MCF 10A (cell line): Measurements from ENCODE around the gene ARHGAP33. TPM values are rescaled to one million over a fixed set of nuclear protein-coding genes. Genes with fewer than 3 reads are reported as not detected.

ENCODE experiments used
- BruUV-seq: library from RNA; stranded (reverse); fragments of 400-500 nt; replicated peaks from 2 replicates; lab custom pipeline; 2021; lab: Mats Ljungman, UMichigan
- CTCF ChIA-PET: fragments of 300-600 bp; sonication (Branson Sonifier 250); formaldehyde crosslinking; extraction: SDS; loops from one replicate; lab custom pipeline; 2021; ENCODE audit warnings: antibody characterized with exemption, inconsistent platforms; lab: Yijun Ruan, JAX
- POLR2A ChIA-PET: fragments of 300-600, 350-650 bp; sonication (Branson Sonifier 250); formaldehyde crosslinking; extraction: SDS; loops from one replicate; lab custom pipeline; 2020; ENCODE audit warnings: antibody characterized with exemption, inconsistent platforms; lab: Yijun Ruan, JAX
- DNase-seq: peaks from one replicate; pipeline ENCODE4 v3.0.0-alpha.2; 2018; ENCODE audit not compliant: unreplicated experiment
- H3K27ac Mint-ChIP-seq: one replicate; pipeline ENCODE4 v1.8.0; 2022; ENCODE audit warnings: mild to moderate bottlenecking, low read depth, mixed read lengths; ENCODE audit not compliant: unreplicated experiment
- H3K27me3 Mint-ChIP-seq: one replicate; pipeline ENCODE4 v1.8.0; 2022; ENCODE audit warnings: mixed read lengths; ENCODE audit not compliant: insufficient read depth, unreplicated experiment
- H3K36me3 Mint-ChIP-seq: one replicate; pipeline ENCODE4 v1.8.0; 2022; ENCODE audit warnings: mild to moderate bottlenecking, moderate library complexity, mixed read lengths; ENCODE audit not compliant: insufficient read depth, unreplicated experiment
- H3K4me1 Mint-ChIP-seq: one replicate; pipeline ENCODE4 v1.8.0; 2022; ENCODE audit warnings: mixed read lengths; ENCODE audit not compliant: insufficient read depth, unreplicated experiment
- H3K4me3 Mint-ChIP-seq: one replicate; pipeline ENCODE4 v1.8.0; 2022; ENCODE audit warnings: mild to moderate bottlenecking, moderate library complexity, mixed read lengths; ENCODE audit not compliant: unreplicated experiment
- H3K9me3 Mint-ChIP-seq: one replicate; pipeline ENCODE4 v1.8.0; 2022; ENCODE audit warnings: mixed read lengths; ENCODE audit not compliant: unreplicated experiment
- intact Hi-C: fragments of 100-400 bp; cut with micrococcal nuclease; formaldehyde crosslinking; loops from 2 replicates; pipeline ENCODE4 v1.14.1; 2022
- total RNA-seq: library from RNA; stranded (reverse); gene quantifications from 2 replicates; pipeline ENCODE4 v1.2.3, GENCODE V29; 2022
- TF ChIP-seq, protein P1 (sequence below): fragments of 200-600 bp; IDR thresholded peaks from one replicate; pipeline ENCODE4 v1.8.0; 2022; ENCODE audit warnings: antibody characterized with exemption, mild to moderate bottlenecking; ENCODE audit not compliant: unreplicated experiment

ARHGAP33 gene
- total RNA-seq, 1 experiment from 2014 or later: 5.4 TPM

DNA sequence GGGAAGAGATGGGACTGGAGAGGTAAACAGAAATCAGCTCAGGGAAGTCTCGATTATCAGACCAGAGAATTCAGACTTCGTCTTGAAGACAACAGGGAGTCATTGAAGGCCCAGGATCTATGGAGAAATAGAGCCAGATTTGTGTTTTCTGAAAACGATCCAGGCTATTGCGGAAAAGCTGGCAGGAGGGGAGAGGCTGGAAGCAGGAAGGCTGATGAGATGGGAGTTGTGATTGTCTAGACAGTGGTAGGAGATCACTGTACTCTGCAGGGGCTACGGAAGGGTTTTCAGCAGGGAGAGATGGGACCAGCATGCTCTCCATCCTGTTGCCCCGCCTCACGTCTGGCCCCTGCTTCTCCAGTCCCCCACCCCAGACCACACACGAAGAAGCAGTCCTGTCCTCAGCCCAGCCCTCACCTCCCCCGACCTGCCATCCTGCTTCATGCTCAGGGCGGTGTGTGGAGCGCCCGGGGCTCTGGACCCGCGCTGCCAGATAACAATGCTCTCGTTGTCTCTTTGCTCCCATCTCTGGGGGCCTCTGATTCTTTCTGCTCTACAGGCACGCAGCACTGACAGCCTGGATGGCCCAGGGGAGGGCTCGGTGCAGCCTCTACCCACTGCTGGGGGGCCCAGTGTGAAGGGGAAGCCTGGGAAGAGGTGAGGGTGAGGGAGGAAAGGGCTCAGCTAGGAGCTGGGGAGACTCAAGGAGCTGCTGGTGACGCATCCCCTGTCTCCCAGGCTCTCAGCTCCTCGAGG, 1.9 kb downstream of the ARHGAP33 start:
- Mint-ChIP-seq H3K4me3 (no peak overlapping the region), H3K9me3 (no peaks in the 10 kb centered on the region), H3K27me3 (no peaks in the 10 kb centered on the region), H3K27ac (no peak overlapping the region), H3K4me1 (peaks cover 17% of the 10 kb centered on the region), H3K36me3 (peaks cover 6% of the 10 kb centered on the region)
- intact Hi-C loops: loop anchor here (10.0 kb wide), 1 partner anchor 158 kb away; the partner anchor contains the start of gene LRFN3
- CTCF ChIA-PET: no interaction called here
- no peak for DNase-seq
- POLR2A ChIA-PET: no interaction called here
- no TSS peak for BruUV-seq
- TF ChIP-seq, protein P1, sequence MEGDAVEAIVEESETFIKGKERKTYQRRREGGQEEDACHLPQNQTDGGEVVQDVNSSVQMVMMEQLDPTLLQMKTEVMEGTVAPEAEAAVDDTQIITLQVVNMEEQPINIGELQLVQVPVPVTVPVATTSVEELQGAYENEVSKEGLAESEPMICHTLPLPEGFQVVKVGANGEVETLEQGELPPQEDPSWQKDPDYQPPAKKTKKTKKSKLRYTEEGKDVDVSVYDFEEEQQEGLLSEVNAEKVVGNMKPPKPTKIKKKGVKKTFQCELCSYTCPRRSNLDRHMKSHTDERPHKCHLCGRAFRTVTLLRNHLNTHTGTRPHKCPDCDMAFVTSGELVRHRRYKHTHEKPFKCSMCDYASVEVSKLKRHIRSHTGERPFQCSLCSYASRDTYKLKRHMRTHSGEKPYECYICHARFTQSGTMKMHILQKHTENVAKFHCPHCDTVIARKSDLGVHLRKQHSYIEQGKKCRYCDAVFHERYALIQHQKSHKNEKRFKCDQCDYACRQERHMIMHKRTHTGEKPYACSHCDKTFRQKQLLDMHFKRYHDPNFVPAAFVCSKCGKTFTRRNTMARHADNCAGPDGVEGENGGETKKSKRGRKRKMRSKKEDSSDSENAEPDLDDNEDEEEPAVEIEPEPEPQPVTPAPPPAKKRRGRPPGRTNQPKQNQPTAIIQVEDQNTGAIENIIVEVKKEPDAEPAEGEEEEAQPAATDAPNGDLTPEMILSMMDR: no peak

DNA sequence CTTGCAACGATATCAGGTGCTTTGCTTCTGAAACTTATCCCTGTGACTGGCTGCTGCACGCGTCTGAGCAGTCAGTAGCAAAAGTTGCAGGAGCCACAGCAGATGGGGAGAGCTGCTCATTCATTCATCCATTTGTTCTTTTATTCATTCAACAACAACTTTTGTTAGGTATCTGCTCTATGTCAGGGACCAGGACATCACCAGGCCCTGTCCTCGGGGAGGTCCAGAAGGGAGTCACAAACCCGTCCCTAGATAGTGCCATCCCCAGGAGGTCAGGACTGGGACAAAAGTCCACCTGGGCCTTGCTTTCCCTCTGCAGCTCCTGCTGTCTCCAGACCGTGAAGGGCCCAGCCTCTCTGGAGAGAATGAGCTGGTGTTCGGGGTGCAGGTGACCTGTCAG, 2.6 kb downstream of the ARHGAP33 start:
- peaks cover 17% of the 10 kb centered on the region for H3K4me1 Mint-ChIP-seq
- no peaks in the 10 kb centered on the region for H3K27me3 Mint-ChIP-seq
- BruUV-seq: no TSS peak
- TF ChIP-seq, protein P1: no peak
- POLR2A ChIA-PET: no interaction called here
- no peak overlapping the region for H3K27ac Mint-ChIP-seq
- intact Hi-C loops: loop anchor here (10.0 kb wide), 1 partner anchor 157 kb away; the partner anchor contains the start of gene LRFN3
- no peak overlapping the region for H3K4me3 Mint-ChIP-seq
- H3K9me3 Mint-ChIP-seq: no peaks in the 10 kb centered on the region
- no peak for DNase-seq
- CTCF ChIA-PET: no interaction called here
- peaks cover 6% of the 10 kb centered on the region for H3K36me3 Mint-ChIP-seq

DNA sequence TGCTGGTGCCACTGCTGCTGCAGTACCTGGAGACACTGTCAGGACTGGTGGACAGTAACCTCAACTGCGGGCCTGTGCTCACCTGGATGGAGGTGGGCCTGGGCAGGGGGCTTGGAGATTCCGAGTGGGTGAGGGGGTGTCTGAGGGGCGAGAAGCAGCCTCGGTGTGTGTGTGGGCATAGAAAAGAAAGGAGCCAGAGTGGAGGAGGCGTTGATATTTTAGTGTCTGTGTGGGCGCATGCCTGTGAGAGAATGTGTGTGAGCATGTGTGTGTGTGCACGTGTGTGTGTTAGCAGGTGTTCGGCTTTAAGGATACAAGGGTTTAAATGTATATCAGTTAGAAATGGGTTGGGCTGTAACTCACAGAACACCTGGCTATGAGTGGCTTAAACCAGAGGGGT, 3.7 kb downstream of the ARHGAP33 start:
- intact Hi-C loops: loop anchor here (10.0 kb wide), 1 partner anchor 156 kb away; the partner anchor contains the start of gene LRFN3
- no peak for DNase-seq
- TF ChIP-seq, protein P1: no peak
- CTCF ChIA-PET: no interaction called here
- H3K27ac Mint-ChIP-seq: no peak overlapping the region
- no peaks in the 10 kb centered on the region for H3K9me3 Mint-ChIP-seq
- BruUV-seq: no TSS peak
- H3K4me3 Mint-ChIP-seq: no peak overlapping the region
- peaks cover 6% of the 10 kb centered on the region for H3K36me3 Mint-ChIP-seq
- peaks cover 17% of the 10 kb centered on the region for H3K4me1 Mint-ChIP-seq
- no peaks in the 10 kb centered on the region for H3K27me3 Mint-ChIP-seq
- POLR2A ChIA-PET: no interaction called here

DNA sequence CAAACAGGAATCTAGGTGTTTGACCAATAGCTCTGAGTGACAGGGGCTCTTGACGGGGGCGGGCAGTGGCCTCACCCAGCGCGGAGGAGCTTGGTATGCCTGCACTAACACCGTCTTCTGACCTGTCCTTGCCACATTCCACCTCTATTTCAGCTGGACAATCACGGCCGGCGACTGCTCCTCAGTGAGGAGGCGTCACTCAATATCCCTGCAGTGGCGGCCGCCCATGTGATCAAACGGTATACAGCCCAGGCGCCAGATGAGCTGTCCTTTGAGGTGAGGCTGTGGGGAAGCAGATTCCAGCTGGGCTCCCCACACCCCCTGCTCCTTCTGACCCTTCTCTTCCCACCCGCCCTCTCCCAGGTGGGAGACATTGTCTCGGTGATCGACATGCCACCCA, 4.7 kb downstream of the ARHGAP33 start:
- Mint-ChIP-seq H3K4me1 (peaks cover 10% of the 10 kb centered on the region), H3K27ac (no peak overlapping the region), H3K9me3 (no peaks in the 10 kb centered on the region), H3K4me3 (no peak overlapping the region), H3K36me3 (no peaks in the 10 kb centered on the region), H3K27me3 (no peaks in the 10 kb centered on the region)
- no peak for DNase-seq
- intact Hi-C loops: no loop called here
- POLR2A ChIA-PET: no interaction called here
- no TSS peak for BruUV-seq
- CTCF ChIA-PET: no interaction called here
- TF ChIP-seq, protein P1: no peak
